ENCODE results near the gene GABRR3.

GABRR3 gene

GRCh38 chr3:97999103-97999502 is 36.0 kb downstream of the GABRR3 start:
- intact Hi-C loops (cut with DNase I; ENCODE audit: low total_unique reads): no loop called here

DNA sequence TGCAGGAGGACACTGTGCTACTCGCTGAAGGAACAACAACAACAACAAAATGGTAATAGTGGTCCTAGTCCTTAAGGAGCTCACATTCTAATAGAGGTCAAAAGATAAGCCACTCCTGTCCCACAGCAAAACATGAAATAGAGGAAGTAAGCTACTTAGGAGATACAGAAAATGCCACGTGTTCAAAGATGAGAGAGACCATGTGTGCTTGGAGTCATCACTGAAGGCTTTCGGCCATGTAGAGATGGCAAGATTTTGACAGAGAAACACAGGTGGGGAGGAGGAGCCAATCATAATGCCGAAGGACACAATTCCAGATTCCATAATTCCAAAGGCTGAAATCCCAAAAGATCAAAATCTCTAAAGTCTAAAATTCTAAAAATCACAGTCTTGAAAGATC is 38.1 kb downstream of the GABRR3 start:
- H3K27ac ChIP-seq: no peak overlapping the region
- no peaks in the 10 kb centered on the region for H3K4me1 ChIP-seq
- no peaks in the 10 kb centered on the region for H3K36me3 ChIP-seq
- no peaks in the 10 kb centered on the region for H3K9me3 ChIP-seq
- DNase-seq: no peak
- intact Hi-C loops (cut with DNase I; ENCODE audit: low total_unique reads): no loop called here
- no peak overlapping the region for H3K4me3 ChIP-seq
- no peak for TF ChIP-seq CTCF (IDR thresholded peaks at IDR 0.05)
- no peaks in the 10 kb centered on the region for H3K27me3 ChIP-seq

More at GRCh38 chr3:97999103-97999502, 36.0 kb downstream of the GABRR3 start:
- Histone ChIP-seq H3K27ac (no peak overlapping the region), H3K36me3 (no peaks in the 10 kb centered on the region), H3K9me3 (no peaks in the 10 kb centered on the region), H3K4me1 (no peaks in the 10 kb centered on the region), H3K4me3 (no peak overlapping the region), H3K27me3 (no peaks in the 10 kb centered on the region)
- no peak for DNase-seq
- no peak for TF ChIP-seq CTCF (IDR thresholded peaks at IDR 0.05)

DNA sequence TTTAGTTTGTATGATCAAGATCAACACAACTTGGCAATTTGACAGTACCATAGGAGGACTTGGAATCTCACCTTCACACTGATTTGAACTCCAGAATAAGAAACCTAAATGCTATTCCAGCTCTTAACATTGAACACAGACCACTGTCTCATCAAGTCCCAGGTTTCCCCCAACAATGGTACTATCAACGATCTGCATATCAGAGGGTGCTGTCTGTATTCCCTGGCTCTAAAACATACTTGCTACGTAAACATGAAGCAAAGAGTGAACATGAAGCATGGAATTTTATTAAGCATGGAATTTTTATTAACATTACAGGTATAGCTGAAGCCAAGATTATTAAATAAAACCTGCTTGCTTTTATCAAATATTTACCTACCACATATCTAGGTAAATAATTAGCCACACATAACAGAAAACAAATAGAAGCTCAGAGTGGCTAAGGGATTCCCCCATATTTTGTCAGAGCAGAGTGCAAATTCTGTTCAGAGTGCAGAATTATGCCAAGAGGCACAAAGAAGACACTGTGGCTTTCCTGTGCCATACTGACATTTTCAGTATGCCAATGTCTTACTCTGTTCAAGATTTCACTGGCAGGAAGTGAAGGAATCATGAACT is 40.7 kb downstream of the GABRR3 start:
- Histone ChIP-seq H3K4me3 (no peak overlapping the region), H3K4me1 (no peaks in the 10 kb centered on the region), H3K36me3 (no peaks in the 10 kb centered on the region), H3K27ac (no peak overlapping the region), H3K9me3 (no peaks in the 10 kb centered on the region), H3K27me3 (no peaks in the 10 kb centered on the region)
- TF ChIP-seq CTCF (IDR thresholded peaks at IDR 0.05): no peak
- no peak for DNase-seq
- intact Hi-C loops (cut with DNase I; ENCODE audit: low total_unique reads): no loop called here

DNA sequence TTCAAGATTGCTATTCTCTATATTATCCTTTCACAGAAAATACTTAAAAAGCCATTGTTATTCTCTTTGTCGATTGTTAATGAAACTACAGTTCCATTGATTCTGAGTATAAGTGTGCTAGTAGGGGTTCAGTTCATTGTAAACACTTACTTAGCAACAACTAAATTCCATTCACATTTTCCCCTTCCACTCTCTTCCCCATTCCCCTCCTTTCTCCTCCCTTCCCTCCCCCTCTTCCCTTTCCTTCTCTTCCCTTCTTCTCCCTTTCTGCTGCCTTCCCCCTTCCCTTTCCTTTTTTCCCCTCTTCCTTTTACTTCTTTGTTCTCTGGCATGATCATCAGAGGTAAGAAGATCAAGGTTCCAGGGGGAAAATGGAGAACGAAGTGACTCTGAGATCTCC is 41.6 kb downstream of the GABRR3 start:
- Histone ChIP-seq H3K27ac (no peak overlapping the region), H3K4me3 (no peak overlapping the region), H3K4me1 (no peaks in the 10 kb centered on the region), H3K9me3 (no peaks in the 10 kb centered on the region), H3K36me3 (no peaks in the 10 kb centered on the region), H3K27me3 (no peaks in the 10 kb centered on the region)
- DNase-seq: no peak
- intact Hi-C loops (cut with DNase I; ENCODE audit: low total_unique reads): no loop called here
- TF ChIP-seq CTCF (IDR thresholded peaks at IDR 0.05): no peak

DNA sequence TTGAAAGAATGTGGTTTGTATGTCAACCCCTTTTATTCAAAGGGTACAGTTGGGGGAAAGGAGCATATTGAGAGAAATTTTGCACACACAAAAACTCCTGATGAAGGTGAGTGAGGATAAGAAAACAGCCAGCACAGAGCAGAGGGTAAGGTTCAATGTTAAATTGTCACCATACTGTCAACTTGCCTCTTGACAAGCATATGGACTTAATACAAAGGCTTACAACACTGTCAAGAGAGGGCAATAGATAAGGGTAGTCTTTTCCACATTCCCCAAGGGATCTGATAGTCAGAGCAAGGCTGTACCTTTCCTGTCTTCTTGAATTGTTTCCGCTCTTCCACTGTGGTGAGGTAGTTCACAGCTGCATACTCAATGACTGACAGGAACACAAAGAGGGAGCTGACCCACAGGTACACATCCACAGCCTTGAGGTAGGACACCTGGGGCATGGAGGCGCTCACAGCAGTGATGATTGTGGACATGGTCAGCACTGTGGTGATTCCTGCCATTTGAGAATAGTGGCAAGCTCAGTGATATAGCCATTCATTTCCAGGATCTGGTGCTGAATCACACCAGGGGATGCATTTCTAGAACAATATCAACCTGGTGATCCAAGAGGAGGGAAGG is 42.5 kb downstream of the GABRR3 start:
- Histone ChIP-seq H3K4me3 (no peak overlapping the region), H3K27me3 (no peaks in the 10 kb centered on the region), H3K9me3 (no peaks in the 10 kb centered on the region), H3K27ac (no peak overlapping the region), H3K36me3 (no peaks in the 10 kb centered on the region), H3K4me1 (no peaks in the 10 kb centered on the region)
- no peak for TF ChIP-seq CTCF (IDR thresholded peaks at IDR 0.05)
- DNase-seq: no peak
- intact Hi-C loops (cut with DNase I; ENCODE audit: low total_unique reads): no loop called here

Measured in tibial artery (tissue), 4 donors.